Lower leg skin (tissue), 3 donors: ENCODE data around the gene SDK1.

Experiments
- POLR2A ChIP-seq, 2 donors: fragments of 450-650 bp; IDR thresholded peaks; one replicate each; pipeline ENCODE4 v1.6.1; 2016 to 2017; ENCODE audit warnings: antibody characterized with exemption in 2 of 2, mild to moderate bottlenecking in 1 of 2, moderate library complexity in 1 of 2
- TF ChIP-seq, protein P1 (sequence below), 3 donors: fragments of 450-650 bp; IDR thresholded peaks; one replicate each; pipeline ENCODE4 v1.5.1; 2016; ENCODE audit warnings: antibody characterized with exemption in 3 of 3, mild to moderate bottlenecking in 3 of 3, moderate library complexity in 2 of 3

DNA sequence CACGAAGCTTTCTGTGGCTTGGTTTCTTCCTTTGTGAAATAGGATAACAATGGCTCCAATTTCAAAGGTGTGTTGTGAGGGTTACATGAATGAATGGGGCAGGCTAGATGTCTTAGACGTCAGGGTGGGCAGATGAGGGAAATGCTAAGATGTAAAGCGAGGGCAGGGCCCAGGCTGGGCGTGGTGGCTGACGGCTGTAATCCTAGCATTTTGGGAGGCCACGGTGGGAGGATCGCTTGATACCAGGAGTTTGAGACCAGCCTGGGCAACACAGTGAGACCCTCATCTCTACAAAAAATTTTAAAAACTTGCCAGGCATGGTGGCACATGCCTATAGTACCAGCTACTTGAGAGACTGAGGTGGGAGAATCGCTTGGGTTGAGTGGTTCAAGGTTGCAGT lies 773.4 kb downstream of the SDK1 start:
- TF ChIP-seq, protein P1, sequence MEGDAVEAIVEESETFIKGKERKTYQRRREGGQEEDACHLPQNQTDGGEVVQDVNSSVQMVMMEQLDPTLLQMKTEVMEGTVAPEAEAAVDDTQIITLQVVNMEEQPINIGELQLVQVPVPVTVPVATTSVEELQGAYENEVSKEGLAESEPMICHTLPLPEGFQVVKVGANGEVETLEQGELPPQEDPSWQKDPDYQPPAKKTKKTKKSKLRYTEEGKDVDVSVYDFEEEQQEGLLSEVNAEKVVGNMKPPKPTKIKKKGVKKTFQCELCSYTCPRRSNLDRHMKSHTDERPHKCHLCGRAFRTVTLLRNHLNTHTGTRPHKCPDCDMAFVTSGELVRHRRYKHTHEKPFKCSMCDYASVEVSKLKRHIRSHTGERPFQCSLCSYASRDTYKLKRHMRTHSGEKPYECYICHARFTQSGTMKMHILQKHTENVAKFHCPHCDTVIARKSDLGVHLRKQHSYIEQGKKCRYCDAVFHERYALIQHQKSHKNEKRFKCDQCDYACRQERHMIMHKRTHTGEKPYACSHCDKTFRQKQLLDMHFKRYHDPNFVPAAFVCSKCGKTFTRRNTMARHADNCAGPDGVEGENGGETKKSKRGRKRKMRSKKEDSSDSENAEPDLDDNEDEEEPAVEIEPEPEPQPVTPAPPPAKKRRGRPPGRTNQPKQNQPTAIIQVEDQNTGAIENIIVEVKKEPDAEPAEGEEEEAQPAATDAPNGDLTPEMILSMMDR (IDR thresholded peaks at IDR 0.05) = no peak
- TF ChIP-seq POLR2A (IDR thresholded peaks at IDR 0.05) = no peak
